Measurements from ENCODE around the gene AGPS. TPM values are rescaled to one million over a fixed set of nuclear protein-coding genes. Genes with fewer than 3 reads are reported as not detected.

Gene AGPS
- total RNA-seq, 1 experiment from 2014 or later: 107 TPM

DNA sequence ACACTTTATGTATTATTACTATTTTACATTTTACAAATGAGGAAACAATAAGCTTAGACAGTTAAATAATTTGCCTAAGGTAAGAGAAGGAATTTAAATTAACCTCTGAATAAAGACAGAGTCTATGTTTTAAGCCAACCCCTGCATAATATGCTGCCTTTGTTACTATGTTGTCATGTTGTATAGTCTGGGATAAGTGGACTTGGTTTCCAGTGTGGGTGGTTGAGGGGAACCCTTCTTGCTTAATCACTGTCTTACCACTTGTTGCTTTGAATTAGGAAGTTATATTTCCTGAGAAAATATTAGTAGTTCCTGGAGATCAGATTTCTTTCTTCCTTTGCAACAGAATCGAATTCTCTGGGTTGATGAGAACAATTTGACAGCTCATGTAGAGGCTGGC, 52.6 kb downstream of the AGPS start:
- TF ChIP-seq, protein P1, sequence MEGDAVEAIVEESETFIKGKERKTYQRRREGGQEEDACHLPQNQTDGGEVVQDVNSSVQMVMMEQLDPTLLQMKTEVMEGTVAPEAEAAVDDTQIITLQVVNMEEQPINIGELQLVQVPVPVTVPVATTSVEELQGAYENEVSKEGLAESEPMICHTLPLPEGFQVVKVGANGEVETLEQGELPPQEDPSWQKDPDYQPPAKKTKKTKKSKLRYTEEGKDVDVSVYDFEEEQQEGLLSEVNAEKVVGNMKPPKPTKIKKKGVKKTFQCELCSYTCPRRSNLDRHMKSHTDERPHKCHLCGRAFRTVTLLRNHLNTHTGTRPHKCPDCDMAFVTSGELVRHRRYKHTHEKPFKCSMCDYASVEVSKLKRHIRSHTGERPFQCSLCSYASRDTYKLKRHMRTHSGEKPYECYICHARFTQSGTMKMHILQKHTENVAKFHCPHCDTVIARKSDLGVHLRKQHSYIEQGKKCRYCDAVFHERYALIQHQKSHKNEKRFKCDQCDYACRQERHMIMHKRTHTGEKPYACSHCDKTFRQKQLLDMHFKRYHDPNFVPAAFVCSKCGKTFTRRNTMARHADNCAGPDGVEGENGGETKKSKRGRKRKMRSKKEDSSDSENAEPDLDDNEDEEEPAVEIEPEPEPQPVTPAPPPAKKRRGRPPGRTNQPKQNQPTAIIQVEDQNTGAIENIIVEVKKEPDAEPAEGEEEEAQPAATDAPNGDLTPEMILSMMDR (conservative IDR thresholded peaks at IDR 0.05): no peak
- no peak for TF ChIP-seq EZH2 (IDR thresholded peaks at IDR 0.05; ENCODE audit: low read depth)
- no peaks in the 10 kb centered on the region for H3K27me3 ChIP-seq (ENCODE audit: insufficient read depth, low read depth)
- DNase-seq: no peak
- no peak overlapping the region for H3K4me2 ChIP-seq
- intact Hi-C loops (cut with micrococcal nuclease; ENCODE audit: unreplicated experiment): no loop called here
- no peak overlapping the region for H3K4me3 ChIP-seq
- H3K4me1 ChIP-seq (replicated peaks; ENCODE audit: insufficient read depth): no peaks in the 10 kb centered on the region
- no TSS peak for BruUV-seq (replicated peaks)
- no peaks in the 10 kb centered on the region for H3K9me3 ChIP-seq (ENCODE audit: insufficient read depth, low read depth)
- H3K36me3 ChIP-seq (ENCODE audit: low read depth): peaks cover 21% of the 10 kb centered on the region
- no peaks in the 10 kb centered on the region for H3K9me2 ChIP-seq (ENCODE audit: insufficient read depth)
- H4K20me1 ChIP-seq (ENCODE audit: insufficient read depth): no peaks in the 10 kb centered on the region
- no peaks in the 10 kb centered on the region; the same call in 1 of the 2 replicates for H3F3A ChIP-seq (ENCODE audit: insufficient read depth, low read depth)
- CTCF ChIA-PET: interaction anchor here (0.6 kb wide), 1 partner anchor 311 kb away, joined by 3 read pairs; no protein-coding TSS in a partner anchor
- POLR2A ChIA-PET (ENCODE audit: unreplicated experiment): no interaction called here
- no peaks in the 10 kb centered on the region for H3K79me2 ChIP-seq (ENCODE audit: low read depth)
- no peak overlapping the region for H3K27ac ChIP-seq
- no peak overlapping the region for H2AFZ ChIP-seq

DNA sequence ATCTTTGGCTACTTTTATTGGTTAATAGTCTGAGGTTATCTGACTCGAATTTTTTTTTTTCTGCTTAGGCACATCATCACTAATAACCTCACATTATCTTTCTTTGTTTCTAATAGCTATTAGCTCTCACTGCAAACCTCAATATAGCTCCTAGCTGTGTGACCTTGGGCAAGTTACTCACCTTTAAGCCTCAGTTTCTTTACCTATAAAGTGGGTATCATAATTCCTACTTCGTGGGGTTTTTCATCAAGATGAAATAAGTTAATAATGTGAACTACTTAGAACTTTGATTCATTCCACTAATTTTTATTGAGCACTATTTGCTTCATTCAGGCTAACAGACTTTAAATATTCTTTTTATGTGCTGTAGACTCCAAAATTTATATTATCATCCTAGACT, 55.5 kb downstream of the AGPS start:
- Histone ChIP-seq H3K79me2 (ENCODE audit: low read depth) (no peaks in the 10 kb centered on the region), H3K4me1 (replicated peaks; ENCODE audit: insufficient read depth) (no peaks in the 10 kb centered on the region), H3K4me3 (no peak overlapping the region), H2AFZ (no peak overlapping the region), H3K27ac (no peak overlapping the region), H3K9me3 (ENCODE audit: insufficient read depth, low read depth) (no peaks in the 10 kb centered on the region), H4K20me1 (ENCODE audit: insufficient read depth) (no peaks in the 10 kb centered on the region), H3K4me2 (no peak overlapping the region), H3K36me3 (ENCODE audit: low read depth) (peaks cover 18% of the 10 kb centered on the region), H3F3A (ENCODE audit: insufficient read depth, low read depth) (no peaks in the 10 kb centered on the region; the same call in 1 of the 2 replicates), H3K9me2 (ENCODE audit: insufficient read depth) (no peaks in the 10 kb centered on the region), H3K27me3 (ENCODE audit: insufficient read depth, low read depth) (no peaks in the 10 kb centered on the region)
- CTCF ChIA-PET: no interaction called here
- POLR2A ChIA-PET (ENCODE audit: unreplicated experiment): no interaction called here
- BruUV-seq (replicated peaks): no TSS peak
- no peak for TF ChIP-seq EZH2 (IDR thresholded peaks at IDR 0.05; ENCODE audit: low read depth)
- TF ChIP-seq, protein P1 (conservative IDR thresholded peaks at IDR 0.05): no peak
- intact Hi-C loops (cut with micrococcal nuclease; ENCODE audit: unreplicated experiment): no loop called here
- no peak for DNase-seq

DNA sequence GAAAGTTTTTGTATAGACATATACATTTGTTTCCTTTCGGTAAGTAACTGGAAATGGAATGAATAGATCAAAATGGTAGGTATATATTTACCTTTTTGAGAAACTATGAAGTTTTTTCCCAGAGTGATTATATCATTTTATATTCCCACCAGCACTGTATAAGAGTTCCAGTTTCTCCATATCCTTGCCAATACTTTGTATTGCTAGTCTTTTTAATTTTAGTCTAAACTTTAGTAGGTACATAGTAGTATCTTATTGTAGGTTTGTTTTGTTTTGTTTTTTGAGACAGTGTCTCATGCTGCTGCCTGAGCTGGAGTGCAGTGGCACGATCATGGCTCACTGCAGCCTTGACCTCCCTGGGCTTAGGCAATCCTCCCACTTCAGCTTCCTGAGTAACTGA, 56.6 kb downstream of the AGPS start:
- Histone ChIP-seq H4K20me1 (ENCODE audit: insufficient read depth) (no peaks in the 10 kb centered on the region), H3K79me2 (ENCODE audit: low read depth) (no peaks in the 10 kb centered on the region), H3K4me2 (no peak overlapping the region), H3K4me3 (no peak overlapping the region), H3F3A (ENCODE audit: insufficient read depth, low read depth) (no peaks in the 10 kb centered on the region; the same call in 1 of the 2 replicates), H3K36me3 (ENCODE audit: low read depth) (peaks cover 18% of the 10 kb centered on the region), H2AFZ (no peak overlapping the region), H3K27me3 (ENCODE audit: insufficient read depth, low read depth) (no peaks in the 10 kb centered on the region), H3K9me2 (ENCODE audit: insufficient read depth) (no peaks in the 10 kb centered on the region), H3K9me3 (ENCODE audit: insufficient read depth, low read depth) (no peaks in the 10 kb centered on the region), H3K27ac (no peak overlapping the region), H3K4me1 (replicated peaks; ENCODE audit: insufficient read depth) (no peaks in the 10 kb centered on the region)
- DNase-seq: no peak
- no peak for TF ChIP-seq EZH2 (IDR thresholded peaks at IDR 0.05; ENCODE audit: low read depth)
- TF ChIP-seq, protein P1 (conservative IDR thresholded peaks at IDR 0.05): no peak
- intact Hi-C loops (cut with micrococcal nuclease; ENCODE audit: unreplicated experiment): no loop called here
- POLR2A ChIA-PET (ENCODE audit: unreplicated experiment): interaction anchor here (0.6 kb wide), 1 partner anchor 220 kb away, joined by 4 read pairs; no protein-coding TSS in a partner anchor
- BruUV-seq (replicated peaks): no TSS peak
- CTCF ChIA-PET: no interaction called here

Data from PC-9 (cell line).